SK-N-SH (cell line): ENCODE measurements around the gene DNMT3A.

ENCODE experiments used
- CHD2 ChIP-seq: fragments of 150-350 bp; IDR thresholded peaks from 2 replicates; pipeline ENCODE4 v1.6.1; 2018; ENCODE audit warnings: low read length; ENCODE audit not compliant: partially characterized antibody
- CTCF ChIP-seq: fragments of 200-600 bp; sonication (generic); IDR thresholded peaks from 2 replicates; pipeline ENCODE4 v1.6.1; 2017; ENCODE audit warnings: antibody characterized with exemption, mild to moderate bottlenecking, moderate library complexity
- EP300 ChIP-seq, 2 experiments: IDR thresholded peaks; 2 replicates each; pipeline versions ENCODE4 v1.4.0 to v1.6.1; 2012; ENCODE audit warnings: borderline replicate concordance in 1 of 2, low read depth in 1 of 2, low read length in 1 of 2
- TAF1 ChIP-seq: IDR thresholded peaks from 2 replicates; pipeline ENCODE4 v1.6.1; 2012; ENCODE audit warnings: low read depth, mild to moderate bottlenecking, low read length, moderate library complexity, borderline replicate concordance
- ZBTB33 ChIP-seq: IDR thresholded peaks from 2 replicates; pipeline ENCODE4 v1.4.0; 2012; ENCODE audit warnings: low read depth, borderline replicate concordance

GRCh38 chr2:25380023-25380422 lies 38.3 kb upstream of the DNMT3A start:
- TF ChIP-seq CTCF (no peak), ZBTB33 (no peak), CHD2 (no peak), TAF1 (no peak), EP300 (IDR thresholded peaks at IDR 0.05; ENCODE audit: borderline replicate concordance in 1 of 2, low read depth in 1 of 2, low read length in 1 of 2) (no peak)
